Measurements from ENCODE around the gene SSBP3.

SSBP3 gene

GRCh38 chr1:54415533-54415932 is 9.3 kb upstream of the SSBP3 start:
- TF ChIP-seq SPI1 (IDR thresholded peaks at IDR 0.05; ENCODE audit: borderline replicate concordance, low read depth) (no peak), GABPA (IDR thresholded peaks at IDR 0.05; ENCODE audit: low read depth) (no peak), POLR2AphosphoS5 (IDR thresholded peaks at IDR 0.05; ENCODE audit: low read depth) (no peak), CTCF (IDR thresholded peaks at IDR 0.05; ENCODE audit: insufficient read depth, low read length) (no peak)
- TF ChIP-seq, protein P1, sequence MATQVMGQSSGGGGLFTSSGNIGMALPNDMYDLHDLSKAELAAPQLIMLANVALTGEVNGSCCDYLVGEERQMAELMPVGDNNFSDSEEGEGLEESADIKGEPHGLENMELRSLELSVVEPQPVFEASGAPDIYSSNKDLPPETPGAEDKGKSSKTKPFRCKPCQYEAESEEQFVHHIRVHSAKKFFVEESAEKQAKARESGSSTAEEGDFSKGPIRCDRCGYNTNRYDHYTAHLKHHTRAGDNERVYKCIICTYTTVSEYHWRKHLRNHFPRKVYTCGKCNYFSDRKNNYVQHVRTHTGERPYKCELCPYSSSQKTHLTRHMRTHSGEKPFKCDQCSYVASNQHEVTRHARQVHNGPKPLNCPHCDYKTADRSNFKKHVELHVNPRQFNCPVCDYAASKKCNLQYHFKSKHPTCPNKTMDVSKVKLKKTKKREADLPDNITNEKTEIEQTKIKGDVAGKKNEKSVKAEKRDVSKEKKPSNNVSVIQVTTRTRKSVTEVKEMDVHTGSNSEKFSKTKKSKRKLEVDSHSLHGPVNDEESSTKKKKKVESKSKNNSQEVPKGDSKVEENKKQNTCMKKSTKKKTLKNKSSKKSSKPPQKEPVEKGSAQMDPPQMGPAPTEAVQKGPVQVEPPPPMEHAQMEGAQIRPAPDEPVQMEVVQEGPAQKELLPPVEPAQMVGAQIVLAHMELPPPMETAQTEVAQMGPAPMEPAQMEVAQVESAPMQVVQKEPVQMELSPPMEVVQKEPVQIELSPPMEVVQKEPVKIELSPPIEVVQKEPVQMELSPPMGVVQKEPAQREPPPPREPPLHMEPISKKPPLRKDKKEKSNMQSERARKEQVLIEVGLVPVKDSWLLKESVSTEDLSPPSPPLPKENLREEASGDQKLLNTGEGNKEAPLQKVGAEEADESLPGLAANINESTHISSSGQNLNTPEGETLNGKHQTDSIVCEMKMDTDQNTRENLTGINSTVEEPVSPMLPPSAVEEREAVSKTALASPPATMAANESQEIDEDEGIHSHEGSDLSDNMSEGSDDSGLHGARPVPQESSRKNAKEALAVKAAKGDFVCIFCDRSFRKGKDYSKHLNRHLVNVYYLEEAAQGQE (IDR thresholded peaks at IDR 0.05; ENCODE audit: insufficient replicate concordance, low read depth), result no peak

GRCh38 chr1:54413732-54414131 is 7.5 kb upstream of the SSBP3 start:
- H3K4me3 ChIP-seq (replicated peaks; ENCODE audit: insufficient read depth, low read length), result no peak overlapping the region
- no peak for TF ChIP-seq GABPA (IDR thresholded peaks at IDR 0.05; ENCODE audit: low read depth)
- TF ChIP-seq CTCF (IDR thresholded peaks at IDR 0.05; ENCODE audit: insufficient read depth, low read length), result no peak
- no peak for TF ChIP-seq POLR2AphosphoS5 (IDR thresholded peaks at IDR 0.05; ENCODE audit: low read depth)
- TF ChIP-seq, protein P1 (IDR thresholded peaks at IDR 0.05; ENCODE audit: insufficient replicate concordance, low read depth), result no peak
- no peak for TF ChIP-seq SPI1 (IDR thresholded peaks at IDR 0.05; ENCODE audit: borderline replicate concordance, low read depth)
- no peak overlapping the region for H3K27ac ChIP-seq (replicated peaks)
- no peaks in the 10 kb centered on the region for H3K27me3 ChIP-seq (ENCODE audit: insufficient read depth, poor library complexity, severe bottlenecking)
- DNase-seq (ENCODE audit: low read depth in 1 of 2, low spot score in 1 of 2), result no peak

More at GRCh38 chr1:54415533-54415932, 9.3 kb upstream of the SSBP3 start:
- no peak overlapping the region for H3K4me3 ChIP-seq (replicated peaks; ENCODE audit: insufficient read depth, low read length)
- no peaks in the 10 kb centered on the region for H3K27me3 ChIP-seq (ENCODE audit: insufficient read depth, poor library complexity, severe bottlenecking)
- DNase-seq (ENCODE audit: low read depth in 1 of 2, low spot score in 1 of 2), result no peak
- H3K27ac ChIP-seq (replicated peaks), result no peak overlapping the region

DNA sequence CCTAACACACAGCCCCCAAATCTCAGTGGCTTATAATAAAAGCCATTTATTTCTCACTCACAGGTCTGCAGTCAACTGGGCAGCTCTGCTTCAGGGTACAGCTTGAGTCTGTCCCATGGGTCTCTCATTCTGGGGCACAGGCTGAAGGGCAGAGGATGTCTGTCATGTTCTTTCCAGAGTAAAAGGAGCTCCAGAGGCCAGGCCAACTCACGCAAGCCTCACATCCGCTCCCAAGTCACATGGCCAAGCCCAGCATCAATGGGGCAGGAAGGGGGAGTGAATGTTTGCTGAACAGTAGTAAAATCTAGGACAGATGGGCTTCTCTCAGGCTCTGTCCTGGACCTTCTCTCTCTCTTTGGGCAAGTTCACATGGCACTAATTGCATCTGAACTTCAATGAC is 7.1 kb upstream of the SSBP3 start:
- no peak for DNase-seq (ENCODE audit: low read depth in 1 of 2, low spot score in 1 of 2)
- Histone ChIP-seq H3K27me3 (ENCODE audit: insufficient read depth, poor library complexity, severe bottlenecking) (no peaks in the 10 kb centered on the region), H3K4me3 (replicated peaks; ENCODE audit: insufficient read depth, low read length) (no peak overlapping the region), H3K27ac (replicated peaks) (no peak overlapping the region)
- no peak for TF ChIP-seq GABPA (IDR thresholded peaks at IDR 0.05; ENCODE audit: low read depth)
- no peak for TF ChIP-seq SPI1 (IDR thresholded peaks at IDR 0.05; ENCODE audit: borderline replicate concordance, low read depth)
- no peak for TF ChIP-seq CTCF (IDR thresholded peaks at IDR 0.05; ENCODE audit: insufficient read depth, low read length)
- TF ChIP-seq, protein P1 (IDR thresholded peaks at IDR 0.05; ENCODE audit: insufficient replicate concordance, low read depth), result no peak
- TF ChIP-seq POLR2AphosphoS5 (IDR thresholded peaks at IDR 0.05; ENCODE audit: low read depth), result no peak

Data from HL-60 (cell line).